GM18517 (cell line): ENCODE measurements around the gene LRRC2.
"Not testable (repeated sequence)": the region's sequence is repeated elsewhere in the genome, so short reads cannot be mapped to it uniquely, and the experiment has no call there.

Experiments
- ATAC-seq: cut with Tn5 transposase; IDR thresholded peaks from one replicate; pipeline ENCODE4 v1.9.1; 2021; ENCODE audit warnings: mild to moderate bottlenecking, moderate library complexity; ENCODE audit not compliant: unreplicated experiment

The LRRC2 gene

GRCh38 chr3:46558184-46559043 is 7.7 kb downstream of the LRRC2 start:
- peak; percentile 89 for ATAC-seq

GRCh38 chr3:46557814-46558183 is 8.3 kb downstream of the LRRC2 start:
- no peak for ATAC-seq

- no peak for ATAC-seq
Measured at GRCh38 chr3:46553154-46553553, 12.9 kb downstream of the LRRC2 start.

- no peak for ATAC-seq
Measured at GRCh38 chr3:46552538-46552937, 13.6 kb downstream of the LRRC2 start.

- ATAC-seq, result no peak
Measured at GRCh38 chr3:46551615-46552014, 14.5 kb downstream of the LRRC2 start.

GRCh38 chr3:46549989-46550388 is 16.1 kb downstream of the LRRC2 start:
- no peak for ATAC-seq

- ATAC-seq, result no peak
Measured at GRCh38 chr3:46549408-46549904, 16.6 kb downstream of the LRRC2 start.

GRCh38 chr3:46548611-46549010 is 17.5 kb downstream of the LRRC2 start:
- ATAC-seq, result not testable (repeated sequence)

- ATAC-seq, result no peak
Measured at GRCh38 chr3:46546896-46547440, 19.1 kb downstream of the LRRC2 start.

GRCh38 chr3:46545818-46546630 is 20.1 kb downstream of the LRRC2 start:
- ATAC-seq, result no peak

GRCh38 chr3:46544771-46545503 is 21.2 kb downstream of the LRRC2 start:
- ATAC-seq, result no peak

GRCh38 chr3:46542801-46543201 is 23.3 kb downstream of the LRRC2 start:
- no peak for ATAC-seq

- no peak for ATAC-seq
Measured at GRCh38 chr3:46542344-46542743, 23.8 kb downstream of the LRRC2 start.

GRCh38 chr3:46541835-46542234 is 24.3 kb downstream of the LRRC2 start:
- ATAC-seq, result no peak

- ATAC-seq, result no peak
Measured at GRCh38 chr3:46540550-46540949, 25.6 kb downstream of the LRRC2 start.

GRCh38 chr3:46539443-46540005 is 26.6 kb downstream of the LRRC2 start:
- ATAC-seq, result no peak

- peak; percentile 74 for ATAC-seq
Measured at GRCh38 chr3:46538803-46539442, 27.2 kb downstream of the LRRC2 start.

- not testable (repeated sequence) for ATAC-seq
Measured at GRCh38 chr3:46538425-46538802, 27.7 kb downstream of the LRRC2 start.

- no peak for ATAC-seq
Measured at GRCh38 chr3:46537779-46538178, 28.3 kb downstream of the LRRC2 start.

GRCh38 chr3:46537316-46537715 is 28.8 kb downstream of the LRRC2 start:
- ATAC-seq, result no peak
